Breast epithelium (tissue), 3 donors: ENCODE data around the gene TMEM221.

Experiments used
- POLR2A ChIP-seq: fragments of 450-650 bp; IDR thresholded peaks from one replicate; pipeline ENCODE4 v1.6.1; 2016; ENCODE audit warnings: antibody characterized with exemption, mild to moderate bottlenecking, moderate library complexity
- POLR2AphosphoS5 ChIP-seq, 3 donors: sonication (generic); formaldehyde crosslinking; IDR thresholded peaks; one replicate each; pipeline ENCODE4 v1.6.1; 2017; ENCODE audit warnings: antibody characterized with exemption in 3 of 3
- TF ChIP-seq, protein P1 (sequence below), 3 donors: fragments of 450-650 bp; IDR thresholded peaks; one replicate each; pipeline ENCODE4 v1.5.1; 2016 to 2017; ENCODE audit warnings: antibody characterized with exemption in 3 of 3, mild to moderate bottlenecking in 3 of 3, moderate library complexity in 3 of 3

DNA sequence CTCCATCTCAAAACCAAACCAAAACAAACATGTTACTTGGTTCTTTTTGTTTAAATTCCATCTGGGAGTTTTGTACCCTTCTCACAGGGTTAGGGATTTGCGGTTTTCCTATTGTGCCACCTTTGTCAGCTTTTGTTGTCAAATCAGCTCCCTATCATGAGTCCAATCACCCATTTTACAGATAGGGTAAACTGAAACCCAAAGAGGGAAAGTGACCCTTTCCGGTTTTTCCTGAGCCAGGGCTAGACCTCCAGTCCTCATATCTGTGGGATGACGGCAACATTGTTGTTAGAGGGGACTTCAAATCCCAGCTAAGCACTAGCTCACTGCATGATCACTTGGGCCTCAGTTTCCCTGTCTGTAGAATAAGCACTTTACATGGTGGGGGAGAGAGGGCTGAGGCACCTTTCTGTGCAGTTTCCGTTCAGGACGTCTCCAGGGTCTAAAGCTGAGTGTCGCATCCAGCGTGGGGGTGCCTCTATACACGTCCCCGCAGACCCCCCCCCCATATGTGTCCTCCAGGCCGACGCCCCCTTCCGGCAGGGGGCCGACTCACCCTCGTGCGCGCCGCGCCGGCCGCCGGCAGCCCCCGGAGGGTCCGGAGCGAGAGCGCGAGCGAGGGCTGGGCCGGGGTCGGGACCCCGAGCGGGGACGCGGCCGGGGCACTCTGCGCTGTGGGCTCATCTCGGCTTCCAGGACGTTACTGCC is 58.4 kb downstream of the TMEM221 start:
- TF ChIP-seq, protein P1, sequence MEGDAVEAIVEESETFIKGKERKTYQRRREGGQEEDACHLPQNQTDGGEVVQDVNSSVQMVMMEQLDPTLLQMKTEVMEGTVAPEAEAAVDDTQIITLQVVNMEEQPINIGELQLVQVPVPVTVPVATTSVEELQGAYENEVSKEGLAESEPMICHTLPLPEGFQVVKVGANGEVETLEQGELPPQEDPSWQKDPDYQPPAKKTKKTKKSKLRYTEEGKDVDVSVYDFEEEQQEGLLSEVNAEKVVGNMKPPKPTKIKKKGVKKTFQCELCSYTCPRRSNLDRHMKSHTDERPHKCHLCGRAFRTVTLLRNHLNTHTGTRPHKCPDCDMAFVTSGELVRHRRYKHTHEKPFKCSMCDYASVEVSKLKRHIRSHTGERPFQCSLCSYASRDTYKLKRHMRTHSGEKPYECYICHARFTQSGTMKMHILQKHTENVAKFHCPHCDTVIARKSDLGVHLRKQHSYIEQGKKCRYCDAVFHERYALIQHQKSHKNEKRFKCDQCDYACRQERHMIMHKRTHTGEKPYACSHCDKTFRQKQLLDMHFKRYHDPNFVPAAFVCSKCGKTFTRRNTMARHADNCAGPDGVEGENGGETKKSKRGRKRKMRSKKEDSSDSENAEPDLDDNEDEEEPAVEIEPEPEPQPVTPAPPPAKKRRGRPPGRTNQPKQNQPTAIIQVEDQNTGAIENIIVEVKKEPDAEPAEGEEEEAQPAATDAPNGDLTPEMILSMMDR (IDR thresholded peaks at IDR 0.05): no peak
- TF ChIP-seq POLR2A (no peak), POLR2AphosphoS5 (IDR thresholded peaks at IDR 0.05) (no peak)
